Hepatocyte (in vitro differentiated cells): ENCODE data around the gene PAQR7.

Source experiments
- EZH2 ChIP-seq: fragments of 200-600 bp; sonication (generic); IDR thresholded peaks from 2 replicates; pipeline ENCODE4 v1.6.1; 2016; ENCODE audit warnings: antibody characterized with exemption, mild to moderate bottlenecking, borderline replicate concordance
- TF ChIP-seq, protein P1 (sequence below): fragments of 200-600 bp; sonication (generic); IDR thresholded peaks from 2 replicates; pipeline ENCODE4 v1.5.1; 2016; ENCODE audit warnings: antibody characterized with exemption, mild to moderate bottlenecking; ENCODE audit not compliant: poor library complexity

DNA sequence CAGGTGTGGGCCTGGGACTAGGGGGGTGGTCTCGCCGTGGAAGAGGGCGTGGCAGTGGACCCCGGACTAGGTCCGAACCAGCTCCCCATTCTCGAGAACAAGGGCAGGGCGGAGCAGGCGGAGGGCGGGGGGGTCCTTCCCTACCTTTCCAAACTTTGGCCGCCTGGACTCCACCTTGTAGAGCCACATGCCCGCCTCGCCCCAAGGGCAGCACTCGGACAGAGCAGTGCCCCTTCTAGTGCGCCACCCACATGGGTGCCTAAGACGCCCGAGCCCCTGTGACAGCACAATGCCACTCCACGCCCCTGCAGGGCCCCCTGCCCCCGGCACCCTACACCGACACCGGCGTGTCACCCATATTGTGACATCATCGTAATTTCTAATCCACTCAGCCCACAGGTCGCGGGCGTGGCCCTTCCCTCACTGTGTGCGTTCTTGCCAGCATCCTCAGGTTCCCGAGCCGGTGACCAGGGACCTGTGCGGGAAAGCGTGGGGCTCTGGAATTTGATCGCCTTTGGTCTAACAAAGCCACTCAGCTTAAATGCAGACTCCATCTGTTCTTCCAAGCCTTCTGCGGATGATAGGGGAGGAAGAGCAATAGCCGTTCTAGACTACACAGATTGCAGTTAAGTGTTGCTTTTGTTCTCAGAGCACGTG lies 31.3 kb upstream of the PAQR7 start:
- no peak for TF ChIP-seq EZH2
- TF ChIP-seq, protein P1, sequence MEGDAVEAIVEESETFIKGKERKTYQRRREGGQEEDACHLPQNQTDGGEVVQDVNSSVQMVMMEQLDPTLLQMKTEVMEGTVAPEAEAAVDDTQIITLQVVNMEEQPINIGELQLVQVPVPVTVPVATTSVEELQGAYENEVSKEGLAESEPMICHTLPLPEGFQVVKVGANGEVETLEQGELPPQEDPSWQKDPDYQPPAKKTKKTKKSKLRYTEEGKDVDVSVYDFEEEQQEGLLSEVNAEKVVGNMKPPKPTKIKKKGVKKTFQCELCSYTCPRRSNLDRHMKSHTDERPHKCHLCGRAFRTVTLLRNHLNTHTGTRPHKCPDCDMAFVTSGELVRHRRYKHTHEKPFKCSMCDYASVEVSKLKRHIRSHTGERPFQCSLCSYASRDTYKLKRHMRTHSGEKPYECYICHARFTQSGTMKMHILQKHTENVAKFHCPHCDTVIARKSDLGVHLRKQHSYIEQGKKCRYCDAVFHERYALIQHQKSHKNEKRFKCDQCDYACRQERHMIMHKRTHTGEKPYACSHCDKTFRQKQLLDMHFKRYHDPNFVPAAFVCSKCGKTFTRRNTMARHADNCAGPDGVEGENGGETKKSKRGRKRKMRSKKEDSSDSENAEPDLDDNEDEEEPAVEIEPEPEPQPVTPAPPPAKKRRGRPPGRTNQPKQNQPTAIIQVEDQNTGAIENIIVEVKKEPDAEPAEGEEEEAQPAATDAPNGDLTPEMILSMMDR, result no peak
